ENCODE results near the gene ZMYM3. TPM values are rescaled to one million over a fixed set of nuclear protein-coding genes. Genes with fewer than 3 reads are reported as not detected.

ZMYM3 gene
- total RNA-seq, 1 donor from 2014 or later: 14.2 TPM

GRCh38 chrX:71214604-71215337 lies 39.2 kb downstream of the ZMYM3 start:
- DNase-seq (ENCODE audit: low spot score): no peak

- no peak for DNase-seq (ENCODE audit: low spot score)
Measured at GRCh38 chrX:71214152-71214551, 39.8 kb downstream of the ZMYM3 start.

GRCh38 chrX:71212536-71212935 lies 41.4 kb downstream of the ZMYM3 start:
- DNase-seq (ENCODE audit: low spot score): no peak

- DNase-seq (ENCODE audit: low spot score): no peak
Measured at GRCh38 chrX:71210816-71211215, 43.1 kb downstream of the ZMYM3 start.

GRCh38 chrX:71199252-71200008 lies 54.5 kb downstream of the ZMYM3 start:
- no peak for DNase-seq (ENCODE audit: low spot score)

GRCh38 chrX:71198066-71198465 lies 55.9 kb downstream of the ZMYM3 start:
- DNase-seq (ENCODE audit: low spot score): no peak

- no peak for DNase-seq (ENCODE audit: low spot score)
Measured at GRCh38 chrX:71195964-71196649, 57.8 kb downstream of the ZMYM3 start.

GRCh38 chrX:71191248-71191647 lies 62.7 kb downstream of the ZMYM3 start:
- DNase-seq (ENCODE audit: low spot score): no peak

Other genes starting within 250 kb of the ZMYM3 start
- gene SNX12, start 185.8 kb downstream of the ZMYM3 start, total RNA-seq (ENCODE audit: insufficient read depth, low replicate concordance): 54.7 TPM
- gene FOXO4, start 158.3 kb downstream of the ZMYM3 start, total RNA-seq (ENCODE audit: insufficient read depth, low replicate concordance): 13.5 TPM
- not detected for gene CXorf65, start 147.4 kb downstream of the ZMYM3 start, total RNA-seq (ENCODE audit: insufficient read depth, low replicate concordance)
- gene IL2RG, start 142.6 kb downstream of the ZMYM3 start, total RNA-seq (ENCODE audit: insufficient read depth, low replicate concordance): 0.96 TPM
- gene MED12, start 135.5 kb downstream of the ZMYM3 start, total RNA-seq (ENCODE audit: insufficient read depth, low replicate concordance): 14.0 TPM
- 6.7 TPM for gene NLGN3, start 109.3 kb downstream of the ZMYM3 start, total RNA-seq (ENCODE audit: insufficient read depth, low replicate concordance)
- gene GJB1, start 30.9 kb downstream of the ZMYM3 start, total RNA-seq (ENCODE audit: insufficient read depth, low replicate concordance): not detected
- 245 TPM for gene NONO, start 29.5 kb upstream of the ZMYM3 start, total RNA-seq (ENCODE audit: insufficient read depth, low replicate concordance)
- gene ITGB1BP2, start 47.6 kb upstream of the ZMYM3 start, total RNA-seq (ENCODE audit: insufficient read depth, low replicate concordance): 33.2 TPM
- 88.6 TPM for gene TAF1, start 112.2 kb upstream of the ZMYM3 start, total RNA-seq (ENCODE audit: insufficient read depth, low replicate concordance)